ENCODE results near the gene XAB2.

XAB2 gene

GRCh38 chr19:7632340-7633203 lies 3.2 kb upstream of the XAB2 start:
- DNase-seq (ENCODE audit: low read depth in 2 of 2) = no peak

- DNase-seq (ENCODE audit: low read depth in 2 of 2) = no peak
Observed at GRCh38 chr19:7631577-7631976, 2.2 kb upstream of the XAB2 start.

GRCh38 chr19:7628589-7629311 lies 595 bp downstream of the XAB2 start:
- DNase-seq (ENCODE audit: low read depth in 2 of 2) = no peak

- no peak for DNase-seq (ENCODE audit: low read depth in 2 of 2)
Observed at GRCh38 chr19:7627166-7627565, 2.2 kb downstream of the XAB2 start.

- no peak for DNase-seq (ENCODE audit: low read depth in 2 of 2)
Observed at GRCh38 chr19:7625763-7626372, 3.5 kb downstream of the XAB2 start.

GRCh38 chr19:7624810-7625209 lies 4.5 kb downstream of the XAB2 start:
- no peak for DNase-seq (ENCODE audit: low read depth in 2 of 2)

GRCh38 chr19:7623725-7624603 lies 5.4 kb downstream of the XAB2 start:
- no peak for DNase-seq (ENCODE audit: low read depth in 2 of 2)

GRCh38 chr19:7622933-7623685 lies 6.2 kb downstream of the XAB2 start:
- no peak for DNase-seq (ENCODE audit: low read depth in 2 of 2)

GRCh38 chr19:7620442-7621412 lies 8.6 kb downstream of the XAB2 start:
- no peak for DNase-seq (ENCODE audit: low read depth in 2 of 2)

GRCh38 chr19:7619671-7620441 lies 9.5 kb downstream of the XAB2 start:
- DNase-seq (ENCODE audit: low read depth in 2 of 2) = no peak

- DNase-seq (ENCODE audit: low read depth in 2 of 2) = no peak
Observed at GRCh38 chr19:7618771-7619510, 10.4 kb downstream of the XAB2 start.

- no peak for DNase-seq (ENCODE audit: low read depth in 2 of 2)
Observed at GRCh38 chr19:7618348-7618747, 11.0 kb downstream of the XAB2 start.

- DNase-seq (ENCODE audit: low read depth in 2 of 2) = no peak
Observed at GRCh38 chr19:7617735-7618134, 11.6 kb downstream of the XAB2 start.

- no peak for DNase-seq (ENCODE audit: low read depth in 2 of 2)
Observed at GRCh38 chr19:7617172-7617571, 12.2 kb downstream of the XAB2 start.

GRCh38 chr19:7614859-7615741 lies 14.2 kb downstream of the XAB2 start:
- no peak for DNase-seq (ENCODE audit: low read depth in 2 of 2)

- no peak for DNase-seq (ENCODE audit: low read depth in 2 of 2)
Observed at GRCh38 chr19:7612282-7613274, 16.8 kb downstream of the XAB2 start.
